NCI-H526 treated with DMSO at 0.1 percent for 48 hours (cell line): ENCODE measurements around the gene ITGB6.

ENCODE experiments used
- DNase-seq: peaks from one replicate; lab custom pipeline; 2025; lab: John Stamatoyannopoulos, UW

Gene ITGB6

DNA sequence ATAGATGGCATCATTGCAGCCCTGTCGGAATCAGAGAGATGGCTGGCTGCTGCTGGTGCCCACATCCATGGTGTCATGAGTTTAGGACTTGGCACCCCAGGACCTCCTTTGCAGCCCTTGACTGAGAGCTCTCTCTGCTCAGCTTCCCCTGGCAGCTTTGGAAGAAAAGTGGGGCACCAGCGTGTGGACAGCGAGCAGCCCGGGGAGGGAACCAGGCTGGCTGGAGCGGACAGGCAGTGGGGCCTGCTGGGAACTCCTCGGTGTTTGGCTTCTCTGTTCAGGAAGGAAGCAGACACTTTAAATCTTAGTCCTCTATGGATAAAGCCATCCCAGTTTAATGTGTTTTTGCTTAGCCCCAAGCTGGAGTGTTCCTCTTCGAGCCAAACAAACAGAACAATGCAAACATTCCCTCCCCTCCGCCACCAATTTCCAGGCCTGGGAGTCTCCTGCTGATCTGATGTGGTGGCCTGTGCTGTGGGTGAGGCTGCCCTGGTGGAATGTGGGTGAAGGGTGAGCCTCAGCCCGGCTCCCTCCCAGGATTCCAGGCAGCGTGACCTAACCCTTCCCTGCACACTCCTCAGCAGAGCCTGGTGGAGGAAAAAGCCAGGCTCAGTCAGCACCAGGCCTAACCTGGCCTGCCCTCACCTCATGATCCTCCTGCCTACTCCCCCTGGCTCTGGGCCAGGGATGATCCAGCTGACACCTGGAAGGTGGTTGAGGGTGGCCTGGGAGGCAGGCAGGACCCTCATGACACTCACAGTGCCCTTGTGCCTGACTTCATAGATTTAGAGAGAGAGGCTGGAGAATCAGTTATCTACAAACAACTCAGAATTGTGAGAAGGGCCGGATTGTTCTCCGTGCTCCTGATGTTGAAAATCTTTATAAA lies 21.6 kb upstream of the ITGB6 start:
- DNase-seq = no peak

GRCh38 chr2:160220545-160221009 lies 20.5 kb upstream of the ITGB6 start:
- no peak for DNase-seq

DNA sequence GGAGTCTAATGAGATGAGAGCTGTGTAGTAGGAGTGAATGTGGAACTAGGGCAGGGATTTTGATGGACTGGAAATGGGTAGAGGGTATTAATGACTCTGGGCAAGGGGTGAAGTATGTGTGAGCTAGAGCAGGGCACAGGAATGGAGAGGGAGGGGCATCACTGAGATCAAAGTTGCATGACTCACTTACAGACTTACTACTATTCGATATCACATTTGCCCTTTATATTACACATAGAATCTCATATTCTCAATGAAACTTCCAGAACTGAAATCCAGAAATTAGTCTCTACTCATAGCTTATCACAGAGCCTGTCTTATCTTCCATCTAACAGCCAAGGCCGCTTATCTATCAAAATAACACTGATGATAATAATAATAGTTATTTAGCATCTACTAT lies 20.0 kb upstream of the ITGB6 start:
- no peak for DNase-seq

GRCh38 chr2:160214461-160215445 lies 14.7 kb upstream of the ITGB6 start:
- DNase-seq = peak; percentile 23

- DNase-seq = no peak
Observed at GRCh38 chr2:160213511-160213910, 13.4 kb upstream of the ITGB6 start.

DNA sequence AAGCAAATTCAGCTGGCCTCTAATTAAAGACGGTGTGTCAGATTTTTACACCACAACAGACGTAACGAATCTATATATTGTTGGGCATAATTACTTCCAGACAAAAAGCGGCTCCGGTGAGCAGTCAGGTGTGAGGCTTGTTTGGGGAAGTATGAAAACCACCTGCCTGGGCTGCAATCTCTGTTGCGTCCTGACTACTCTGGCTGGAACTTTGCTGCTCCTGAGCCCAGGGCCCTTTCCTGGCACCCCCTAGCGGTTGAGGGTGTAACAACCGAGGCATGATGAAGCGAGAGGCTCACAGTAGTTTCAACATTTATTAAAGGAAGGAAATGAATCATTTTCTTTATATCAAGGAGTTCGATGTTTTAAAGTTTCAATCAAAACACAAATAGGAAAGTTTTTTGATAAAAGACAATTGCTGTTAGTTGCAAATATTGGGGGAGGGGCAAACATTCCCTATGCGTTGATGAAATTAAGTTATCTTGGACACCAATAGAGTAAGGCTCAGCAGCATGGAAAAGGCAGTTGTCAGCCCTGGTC lies 10.6 kb upstream of the ITGB6 start:
- DNase-seq = peak; percentile 27

GRCh38 chr2:160209516-160209856 lies 9.4 kb upstream of the ITGB6 start:
- DNase-seq = no peak

DNA sequence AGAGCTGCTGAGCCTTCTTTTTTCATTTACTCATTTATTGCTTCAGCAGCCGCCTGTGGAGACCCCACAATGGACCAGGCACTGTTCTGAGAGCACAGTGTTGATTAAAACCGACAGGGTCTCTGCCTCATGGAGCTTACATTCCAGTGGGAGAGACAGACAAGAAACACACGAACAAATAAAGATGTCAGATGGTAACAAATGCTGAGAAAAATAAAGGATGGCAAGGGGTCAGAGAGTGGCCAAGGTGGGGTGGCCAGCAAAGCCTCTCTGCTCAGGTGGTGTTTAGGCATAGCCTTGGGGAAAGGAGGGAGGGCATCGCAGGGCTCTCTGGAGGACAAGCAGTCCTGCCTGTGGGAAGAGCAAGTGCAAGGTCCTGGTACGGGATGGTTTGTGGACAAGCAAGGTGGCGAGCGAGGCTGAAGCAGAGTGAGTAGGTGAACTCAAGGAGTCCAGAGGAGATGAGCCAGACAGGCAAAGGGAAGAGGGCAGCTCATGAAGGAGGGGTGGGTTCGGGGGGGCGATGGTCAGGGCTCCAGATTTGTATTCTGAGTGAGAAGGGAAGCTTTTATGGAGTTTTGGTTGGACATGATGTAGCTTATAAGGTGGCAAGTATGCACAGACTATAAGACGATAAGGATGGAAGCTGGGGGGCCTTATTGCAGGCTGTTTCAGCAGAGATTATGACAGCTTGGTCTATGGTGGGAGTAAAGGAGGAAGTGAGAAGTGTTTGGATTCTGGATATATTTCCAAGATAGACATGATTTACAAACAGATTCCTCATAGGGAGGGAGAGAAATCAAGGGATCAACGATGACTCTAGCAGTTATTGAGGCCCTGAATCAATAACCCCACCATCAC lies 8.8 kb upstream of the ITGB6 start:
- DNase-seq = no peak

- DNase-seq = no peak
Observed at GRCh38 chr2:160207804-160208654, 8.0 kb upstream of the ITGB6 start.

GRCh38 chr2:160207271-160207670 lies 7.2 kb upstream of the ITGB6 start:
- DNase-seq = no peak

GRCh38 chr2:160206436-160206835 lies 6.4 kb upstream of the ITGB6 start:
- DNase-seq = no peak

- DNase-seq = no peak
Observed at GRCh38 chr2:160205505-160205904, 5.4 kb upstream of the ITGB6 start.

DNA sequence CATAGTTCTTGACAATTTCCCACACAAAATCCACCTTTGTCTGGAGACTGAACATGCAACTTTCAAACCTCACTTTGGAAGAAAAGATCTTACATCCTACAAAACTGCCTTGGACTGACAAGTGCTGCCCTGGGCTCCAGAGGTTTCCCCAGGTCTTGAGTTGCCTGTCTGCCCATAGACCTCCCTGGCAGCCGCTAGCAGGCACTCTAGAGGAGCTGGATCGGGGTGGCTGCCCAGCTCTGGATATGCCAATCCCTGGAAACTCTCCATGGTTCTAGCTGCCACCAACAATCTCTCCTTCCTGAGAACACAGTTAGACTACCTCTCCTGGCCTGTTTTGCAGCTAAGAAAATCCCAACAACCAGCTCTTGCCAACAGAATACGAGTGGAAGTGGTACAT lies 3.4 kb upstream of the ITGB6 start:
- no peak for DNase-seq

DNA sequence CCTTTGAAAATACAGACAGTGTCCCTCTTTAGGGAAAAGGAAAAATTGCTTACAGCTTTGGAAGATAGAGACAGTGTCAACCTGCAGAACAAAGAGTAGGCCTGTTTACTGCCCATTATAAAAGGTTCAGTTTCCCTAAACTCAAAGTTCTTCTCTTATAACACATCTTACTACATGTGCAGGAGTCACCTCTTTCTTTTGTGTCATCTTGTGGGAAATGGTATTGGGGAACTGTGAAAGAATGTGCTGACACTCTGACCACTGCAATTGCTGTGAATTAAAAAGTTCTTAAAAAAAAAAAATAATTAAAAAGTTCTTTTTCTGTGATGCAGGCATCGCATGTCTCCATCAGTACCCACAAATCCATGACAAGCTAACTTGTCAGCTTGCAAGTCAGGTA lies 2.9 kb upstream of the ITGB6 start:
- DNase-seq = no peak

DNA sequence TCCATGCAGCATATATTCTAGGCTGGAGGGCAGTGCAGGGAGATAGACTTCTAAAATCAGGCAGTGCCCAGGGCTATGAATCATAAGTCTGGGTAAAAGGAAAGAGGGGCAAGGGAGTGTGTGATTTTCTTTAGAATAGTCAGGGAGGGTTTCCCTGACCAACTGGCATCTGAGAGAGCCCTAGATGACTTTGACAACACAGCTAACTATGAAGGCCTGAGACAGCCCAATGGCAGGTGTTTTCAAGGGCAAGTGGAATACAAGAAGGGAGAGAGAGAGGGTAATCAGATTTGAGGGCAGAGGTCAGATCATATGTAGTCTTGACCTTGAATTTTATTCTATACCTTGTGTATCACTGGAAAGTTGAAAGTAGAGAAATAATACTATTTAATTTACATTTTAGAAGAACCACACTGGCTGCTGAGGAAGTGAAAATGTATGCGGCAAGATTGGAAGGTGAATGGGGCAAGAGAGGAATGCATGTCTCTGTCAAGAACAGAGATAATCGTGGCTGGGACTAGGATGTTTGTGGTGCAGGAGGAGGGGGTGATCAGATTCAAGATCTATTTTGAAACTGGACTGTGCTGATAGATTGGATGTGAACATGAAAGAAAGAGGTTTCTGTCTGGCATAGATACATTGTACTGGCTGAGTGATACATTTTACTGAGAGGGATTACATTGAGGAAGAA lies 1.9 kb upstream of the ITGB6 start:
- no peak for DNase-seq

DNA sequence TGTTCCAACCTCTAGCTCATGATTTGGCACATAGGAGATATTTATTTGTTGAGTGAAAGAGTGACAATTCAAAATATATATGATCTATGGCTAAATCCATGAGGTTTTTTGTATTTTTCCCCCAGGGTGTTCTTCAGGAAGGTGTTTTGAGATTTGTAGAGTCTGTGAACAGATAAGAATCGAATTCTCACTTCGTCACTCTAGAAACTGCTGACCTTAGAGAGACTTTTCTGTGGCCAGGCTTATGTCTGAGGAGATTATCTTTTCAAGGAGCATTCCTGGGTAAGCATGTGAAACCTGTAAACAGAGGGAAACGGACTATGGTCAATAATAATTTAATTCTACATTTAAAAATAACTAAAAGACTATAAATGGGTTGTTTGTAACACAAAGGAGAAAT lies 849 bp upstream of the ITGB6 start:
- no peak for DNase-seq

DNA sequence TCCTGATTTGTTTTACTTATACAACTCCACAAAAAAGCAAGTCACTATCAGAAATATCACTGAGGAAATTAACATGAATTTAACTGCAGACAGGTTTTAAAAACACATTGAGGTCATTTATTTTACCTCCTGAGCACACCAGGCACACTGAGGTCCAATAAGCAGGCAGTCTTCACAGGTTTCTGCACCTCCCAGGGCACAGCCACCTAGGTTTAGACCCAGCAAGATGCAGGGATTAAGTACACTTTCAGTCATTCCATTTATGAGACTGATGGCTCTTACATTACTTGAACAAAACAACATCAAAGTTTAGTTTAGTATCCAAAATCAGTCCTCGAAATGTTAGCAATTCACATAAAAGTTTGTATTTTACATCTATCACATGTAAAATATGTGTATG lies 1.0 kb downstream of the ITGB6 start:
- DNase-seq = no peak

DNA sequence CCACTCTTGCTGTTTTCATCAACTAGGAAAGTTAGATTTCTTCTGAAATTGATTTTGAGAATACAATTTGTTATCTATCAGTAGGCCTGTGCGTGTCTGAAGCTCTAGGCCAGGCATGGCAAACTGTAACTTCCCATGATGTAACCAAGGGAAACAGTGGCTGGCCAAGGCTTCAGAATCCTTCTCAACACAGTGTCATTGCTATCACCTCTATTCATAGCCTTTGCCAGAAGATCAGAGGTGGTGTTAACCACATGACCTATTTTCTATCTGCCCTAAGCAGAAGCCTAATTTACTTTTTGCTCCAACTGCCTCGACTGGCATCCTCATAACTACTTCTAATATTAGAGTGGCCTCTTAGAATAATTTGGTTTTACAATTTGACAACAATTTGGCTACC lies 2.5 kb downstream of the ITGB6 start:
- no peak for DNase-seq

- no peak for DNase-seq
Observed at GRCh38 chr2:160194946-160195345, 5.1 kb downstream of the ITGB6 start.

DNA sequence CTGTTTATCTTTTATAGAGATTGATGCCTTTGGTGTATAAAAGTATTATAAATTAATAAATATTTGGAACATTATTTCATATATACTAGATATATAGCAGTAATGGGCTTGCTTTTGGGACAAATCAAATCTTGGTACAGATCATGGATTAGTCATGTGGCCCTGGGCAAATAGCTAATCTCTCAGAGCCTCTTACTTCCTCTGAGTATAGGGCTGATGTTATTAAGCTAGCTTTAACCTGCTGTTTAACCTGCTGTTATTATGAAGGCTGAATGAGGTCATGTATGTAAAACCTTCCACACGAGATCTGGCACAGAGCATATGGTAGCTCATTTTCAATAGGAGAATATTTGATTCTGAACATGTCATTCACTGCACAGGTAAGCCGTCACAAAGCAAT lies 5.7 kb downstream of the ITGB6 start:
- no peak for DNase-seq
